ENCODE measurements around the gene PHRF1. TPM values are rescaled to one million over a fixed set of nuclear protein-coding genes. Genes with fewer than 3 reads are reported as not detected.

Gene PHRF1
- polyA plus RNA-seq: 10 to 100 TPM; 13.7 to 28.4 TPM

GRCh38 chr11:575996-576768 lies at the start of gene PHRF1:
Gene PHRF1 (plus strand): TSS chr11:576470. CDS start chr11:581513, 5,043 bp downstream.
- Histone ChIP-seq H3K4me3 (ENCODE audit: low read depth in 1 of 2, low read length in 2 of 2) (peak within 1 kb of the TSS; percentile 70 to 86), H3K27me3 (ENCODE audit: control insufficient read depth in 1 of 2, insufficient read depth in 2 of 2, low read length in 2 of 2) (no peaks in the 10 kb centered on the region), H3K36me3 (ENCODE audit: control insufficient read depth in 2 of 2, insufficient read depth in 2 of 2, low read length in 1 of 2) (no peaks in the 10 kb centered on the region), H3K27ac (ENCODE audit: low read depth in 2 of 2, low read length in 1 of 2) (peak within 1 kb of the TSS; percentile 95 to 99), H3K9me3 (ENCODE audit: control insufficient read depth in 2 of 2, insufficient read depth in 1 of 2, low read depth in 1 of 2, low read length in 1 of 2) (no peaks in the 10 kb centered on the region), H3K4me1 (ENCODE audit: control insufficient read depth in 2 of 2, insufficient read depth in 2 of 2, low read length in 1 of 2) (peaks cover 12 to 33% of the 10 kb centered on the region in 2 donors)
- 0 to 1% methylated on average over 53 to 98 of the region's 99 CpGs for WGBS, 2 donors

- Histone ChIP-seq H3K9me3 (ENCODE audit: control insufficient read depth in 2 of 2, insufficient read depth in 1 of 2, low read depth in 1 of 2, low read length in 1 of 2) (no peaks in the 10 kb centered on the region), H3K27me3 (ENCODE audit: control insufficient read depth in 1 of 2, insufficient read depth in 2 of 2, low read length in 2 of 2) (no peaks in the 10 kb centered on the region), H3K27ac (ENCODE audit: low read depth in 2 of 2, low read length in 1 of 2) (no peak overlapping the region), H3K4me3 (ENCODE audit: low read depth in 1 of 2, low read length in 2 of 2) (no peak overlapping the region), H3K36me3 (ENCODE audit: control insufficient read depth in 2 of 2, insufficient read depth in 2 of 2, low read length in 1 of 2) (peaks cover 0 to 27% of the 10 kb centered on the region in 2 donors), H3K4me1 (ENCODE audit: control insufficient read depth in 2 of 2, insufficient read depth in 2 of 2, low read length in 1 of 2) (peaks cover 0 to 12% of the 10 kb centered on the region in 2 donors)
- WGBS, 2 donors: 81 to 87% methylated on average over 30 of the region's 30 CpGs
Observed at GRCh38 chr11:528166-528814, 48.0 kb upstream of the PHRF1 start.

- Histone ChIP-seq H3K27ac (ENCODE audit: low read depth in 2 of 2, low read length in 1 of 2) (no peak overlapping the region), H3K4me1 (ENCODE audit: control insufficient read depth in 2 of 2, insufficient read depth in 2 of 2, low read length in 1 of 2) (peaks cover 2 to 19% of the 10 kb centered on the region in 2 donors)
- 70 to 76% methylated on average over 29 of the region's 29 CpGs for WGBS, 2 donors
Observed at GRCh38 chr11:528815-529727, 47.2 kb upstream of the PHRF1 start.

GRCh38 chr11:529728-530411 lies 46.4 kb upstream of the PHRF1 start:
- Histone ChIP-seq H3K9me3 (ENCODE audit: control insufficient read depth in 2 of 2, insufficient read depth in 1 of 2, low read depth in 1 of 2, low read length in 1 of 2) (no peaks in the 10 kb centered on the region), H3K4me3 (ENCODE audit: low read depth in 1 of 2, low read length in 2 of 2) (no peak overlapping the region), H3K4me1 (ENCODE audit: control insufficient read depth in 2 of 2, insufficient read depth in 2 of 2, low read length in 1 of 2) (peaks cover 5 to 23% of the 10 kb centered on the region in 2 donors), H3K27ac (ENCODE audit: low read depth in 2 of 2, low read length in 1 of 2) (no peak overlapping the region), H3K36me3 (ENCODE audit: control insufficient read depth in 2 of 2, insufficient read depth in 2 of 2, low read length in 1 of 2) (peaks cover 0 to 38% of the 10 kb centered on the region in 2 donors), H3K27me3 (ENCODE audit: control insufficient read depth in 1 of 2, insufficient read depth in 2 of 2, low read length in 2 of 2) (no peaks in the 10 kb centered on the region)
- 73% methylated on average over 18 of the region's 18 CpGs for WGBS, 2 donors

More at GRCh38 chr11:528815-529727, 47.2 kb upstream of the PHRF1 start:
- H3K27me3 ChIP-seq (ENCODE audit: control insufficient read depth in 1 of 2, insufficient read depth in 2 of 2, low read length in 2 of 2): no peaks in the 10 kb centered on the region
- H3K4me3 ChIP-seq (ENCODE audit: low read depth in 1 of 2, low read length in 2 of 2): no peak overlapping the region
- peaks cover 0 to 35% of the 10 kb centered on the region in 2 donors for H3K36me3 ChIP-seq (ENCODE audit: control insufficient read depth in 2 of 2, insufficient read depth in 2 of 2, low read length in 1 of 2)
- H3K9me3 ChIP-seq (ENCODE audit: control insufficient read depth in 2 of 2, insufficient read depth in 1 of 2, low read depth in 1 of 2, low read length in 1 of 2): no peaks in the 10 kb centered on the region

GRCh38 chr11:530960-531831 lies 45.1 kb upstream of the PHRF1 start:
- no peak overlapping the region for H3K27ac ChIP-seq (ENCODE audit: low read depth in 2 of 2, low read length in 1 of 2)
- no peaks in the 10 kb centered on the region for H3K27me3 ChIP-seq (ENCODE audit: control insufficient read depth in 1 of 2, insufficient read depth in 2 of 2, low read length in 2 of 2)
- 88% methylated on average over 27 to 28 of the region's 28 CpGs for WGBS, 2 donors
- no peaks in the 10 kb centered on the region for H3K9me3 ChIP-seq (ENCODE audit: control insufficient read depth in 2 of 2, insufficient read depth in 1 of 2, low read depth in 1 of 2, low read length in 1 of 2)
- H3K36me3 ChIP-seq (ENCODE audit: control insufficient read depth in 2 of 2, insufficient read depth in 2 of 2, low read length in 1 of 2): peaks cover 0 to 38% of the 10 kb centered on the region in 2 donors
- H3K4me3 ChIP-seq (ENCODE audit: low read depth in 1 of 2, low read length in 2 of 2): no peak overlapping the region
- H3K4me1 ChIP-seq (ENCODE audit: control insufficient read depth in 2 of 2, insufficient read depth in 2 of 2, low read length in 1 of 2): peaks cover 5 to 23% of the 10 kb centered on the region in 2 donors

GRCh38 chr11:531919-532526 lies 44.2 kb upstream of the PHRF1 start:
- Histone ChIP-seq H3K27ac (ENCODE audit: low read depth in 2 of 2, low read length in 1 of 2) (no peak overlapping the region), H3K36me3 (ENCODE audit: control insufficient read depth in 2 of 2, insufficient read depth in 2 of 2, low read length in 1 of 2) (peaks cover 0 to 38% of the 10 kb centered on the region in 2 donors), H3K27me3 (ENCODE audit: control insufficient read depth in 1 of 2, insufficient read depth in 2 of 2, low read length in 2 of 2) (no peaks in the 10 kb centered on the region), H3K9me3 (ENCODE audit: control insufficient read depth in 2 of 2, insufficient read depth in 1 of 2, low read depth in 1 of 2, low read length in 1 of 2) (no peaks in the 10 kb centered on the region), H3K4me1 (ENCODE audit: control insufficient read depth in 2 of 2, insufficient read depth in 2 of 2, low read length in 1 of 2) (peaks cover 5 to 26% of the 10 kb centered on the region in 2 donors), H3K4me3 (ENCODE audit: low read depth in 1 of 2, low read length in 2 of 2) (no peak overlapping the region)
- 80 to 84% methylated on average over 18 of the region's 18 CpGs for WGBS, 2 donors

- H3K36me3 ChIP-seq (ENCODE audit: control insufficient read depth in 2 of 2, insufficient read depth in 2 of 2, low read length in 1 of 2): peaks cover 0 to 38% of the 10 kb centered on the region in 2 donors
Observed at GRCh38 chr11:532527-532985, 43.7 kb upstream of the PHRF1 start.

GRCh38 chr11:532986-533585 lies 43.2 kb upstream of the PHRF1 start:
- H3K9me3 ChIP-seq (ENCODE audit: control insufficient read depth in 2 of 2, insufficient read depth in 1 of 2, low read depth in 1 of 2, low read length in 1 of 2): no peaks in the 10 kb centered on the region
- no peak overlapping the region for H3K27ac ChIP-seq (ENCODE audit: low read depth in 2 of 2, low read length in 1 of 2)
- WGBS, 2 donors: 84 to 85% methylated on average over 33 of the region's 33 CpGs
- peaks cover 0 to 38% of the 10 kb centered on the region in 2 donors for H3K36me3 ChIP-seq (ENCODE audit: control insufficient read depth in 2 of 2, insufficient read depth in 2 of 2, low read length in 1 of 2)
- H3K27me3 ChIP-seq (ENCODE audit: control insufficient read depth in 1 of 2, insufficient read depth in 2 of 2, low read length in 2 of 2): no peaks in the 10 kb centered on the region
- H3K4me3 ChIP-seq (ENCODE audit: low read depth in 1 of 2, low read length in 2 of 2): no peak overlapping the region
- peaks cover 5 to 32% of the 10 kb centered on the region in 2 donors for H3K4me1 ChIP-seq (ENCODE audit: control insufficient read depth in 2 of 2, insufficient read depth in 2 of 2, low read length in 1 of 2)

More at GRCh38 chr11:532527-532985, 43.7 kb upstream of the PHRF1 start:
- Histone ChIP-seq H3K27ac (ENCODE audit: low read depth in 2 of 2, low read length in 1 of 2) (no peak overlapping the region), H3K27me3 (ENCODE audit: control insufficient read depth in 1 of 2, insufficient read depth in 2 of 2, low read length in 2 of 2) (no peaks in the 10 kb centered on the region), H3K9me3 (ENCODE audit: control insufficient read depth in 2 of 2, insufficient read depth in 1 of 2, low read depth in 1 of 2, low read length in 1 of 2) (no peaks in the 10 kb centered on the region), H3K4me3 (ENCODE audit: low read depth in 1 of 2, low read length in 2 of 2) (no peak overlapping the region), H3K4me1 (ENCODE audit: control insufficient read depth in 2 of 2, insufficient read depth in 2 of 2, low read length in 1 of 2) (peaks cover 5 to 30% of the 10 kb centered on the region in 2 donors)
- WGBS, 2 donors: 77 to 88% methylated on average over 23 of the region's 23 CpGs

Measured in esophagus (tissue), 2 donors.